MM.1S (cell line): Measurements from ENCODE around the gene PRICKLE3.

Source experiments
- EZH2 ChIP-seq: fragments of 300-600 bp; sonication (generic); optimal IDR thresholded peaks from 2 replicates; pipeline ENCODE3; 2017; ENCODE audit warnings: low read depth, mild to moderate bottlenecking, antibody characterized with exemption, low read length, mixed read lengths
- EZH2phosphoT487 ChIP-seq: fragments of 300-600 bp; sonication (generic); IDR thresholded peaks from 2 replicates; pipeline ENCODE4 v1.6.1; 2018; ENCODE audit warnings: antibody characterized with exemption, low read length
- TF ChIP-seq, protein P1 (sequence below): fragments of 300-600 bp; sonication (generic); IDR thresholded peaks from 2 replicates; pipeline ENCODE4 v1.5.1; 2016; ENCODE audit warnings: antibody characterized with exemption, low read length, mixed read lengths

DNA sequence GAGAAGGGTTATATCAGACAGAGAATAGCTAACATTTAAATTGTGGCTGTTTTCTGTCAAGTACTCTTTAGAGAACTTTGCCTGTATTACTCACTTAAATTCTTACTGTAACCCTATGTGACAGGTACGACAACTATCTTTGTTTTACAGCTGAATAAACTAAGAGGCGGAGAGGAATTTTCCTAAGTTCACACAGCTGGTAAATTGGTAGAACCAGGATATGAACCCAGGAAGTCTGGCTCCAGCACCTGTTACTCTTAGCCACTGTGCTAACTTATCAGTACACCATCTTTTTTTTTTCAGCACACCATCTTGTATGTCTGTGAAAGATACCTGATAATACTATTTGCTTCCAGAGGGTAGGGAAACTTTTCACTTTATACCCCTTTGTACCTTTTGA lies 15.8 kb upstream of the PRICKLE3 start:
- TF ChIP-seq, protein P1, sequence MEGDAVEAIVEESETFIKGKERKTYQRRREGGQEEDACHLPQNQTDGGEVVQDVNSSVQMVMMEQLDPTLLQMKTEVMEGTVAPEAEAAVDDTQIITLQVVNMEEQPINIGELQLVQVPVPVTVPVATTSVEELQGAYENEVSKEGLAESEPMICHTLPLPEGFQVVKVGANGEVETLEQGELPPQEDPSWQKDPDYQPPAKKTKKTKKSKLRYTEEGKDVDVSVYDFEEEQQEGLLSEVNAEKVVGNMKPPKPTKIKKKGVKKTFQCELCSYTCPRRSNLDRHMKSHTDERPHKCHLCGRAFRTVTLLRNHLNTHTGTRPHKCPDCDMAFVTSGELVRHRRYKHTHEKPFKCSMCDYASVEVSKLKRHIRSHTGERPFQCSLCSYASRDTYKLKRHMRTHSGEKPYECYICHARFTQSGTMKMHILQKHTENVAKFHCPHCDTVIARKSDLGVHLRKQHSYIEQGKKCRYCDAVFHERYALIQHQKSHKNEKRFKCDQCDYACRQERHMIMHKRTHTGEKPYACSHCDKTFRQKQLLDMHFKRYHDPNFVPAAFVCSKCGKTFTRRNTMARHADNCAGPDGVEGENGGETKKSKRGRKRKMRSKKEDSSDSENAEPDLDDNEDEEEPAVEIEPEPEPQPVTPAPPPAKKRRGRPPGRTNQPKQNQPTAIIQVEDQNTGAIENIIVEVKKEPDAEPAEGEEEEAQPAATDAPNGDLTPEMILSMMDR: no peak
- no peak for TF ChIP-seq EZH2phosphoT487
- TF ChIP-seq EZH2: no peak
